K562 (cell line): Measurements from ENCODE around the gene PMEPA1. TPM values are rescaled to one million over a fixed set of nuclear protein-coding genes. Genes with fewer than 3 reads are reported as not detected.

Source experiments
- KLF1 ChIP-seq: fragments of 450-650 bp; IDR thresholded peaks from 2 replicates; pipeline ENCODE4 v1.6.1; 2016; ENCODE audit warnings: missing genetic modification characterization, missing compliant biosample characterization
- KLF10 ChIP-seq: fragments of 250-450 bp; sonication (Bioruptor Pico); IDR thresholded peaks from 2 replicates; pipeline ENCODE4 v1.6.1; 2021; ENCODE audit warnings: matching md5 sums
- SMAD2 ChIP-seq: fragments of 150-350 bp; IDR thresholded peaks from 2 replicates; pipeline ENCODE4 v1.6.1; 2014; ENCODE audit warnings: low read depth, mild to moderate bottlenecking, low read length
- ZKSCAN8 ChIP-seq: fragments of 200-800 bp; sonication (Bioruptor generic); IDR thresholded peaks from 2 replicates; pipeline ENCODE4 v1.6.1; 2016; ENCODE audit warnings: missing genetic modification characterization, missing compliant biosample characterization
- polyA plus RNA-seq, 8 experiments: library from polyadenylated mRNA; depleted of rRNA in 4 of 8; stranded (reverse) in 5 of 8; unstranded in 3 of 8; fragments of >200 nt; fragmentation: Nextera tagmentation in 2 of 8; fragmentation: Illumina TruSeq in 1 of 8; extraction: Ambion mirVana in 2 of 8; extraction: Trizol in 1 of 8; gene quantifications; 2 replicates each; pipeline versions ENCODE4 v1.2.1 to v1.2.3, GENCODE V29; 2011 to 2014; ENCODE audit warnings: inconsistent platforms in 1 of 8, missing spikeins in 1 of 8
- total RNA-seq, 7 experiments: library from RNA; depleted of rRNA in 6 of 7; stranded (reverse); fragments of >200 nt in 6 of 7; fragmentation: Illumina TruSeq in 2 of 7; extraction: Trizol in 2 of 7; gene quantifications; 2 replicates each; pipeline versions ENCODE4 v1.2.1 to v1.2.3, GENCODE V29; 2011 to 2021; ENCODE audit warnings: low replicate concordance in 1 of 7
- TF ChIP-seq, protein P1 (sequence below), 2 experiments: fragments of 450-650 bp; IDR thresholded peaks; 2 replicates each; pipeline ENCODE4 v1.6.1; 2016; ENCODE audit warnings: mild to moderate bottlenecking in 2 of 2, borderline replicate concordance in 1 of 2, low read depth in 1 of 2, moderate library complexity in 1 of 2
- TF ChIP-seq, protein P2 (sequence below): sonication (generic); formaldehyde crosslinking; IDR thresholded peaks from 2 replicates; pipeline ENCODE4 v1.8.1; 2022; ENCODE audit warnings: missing genetic modification reagents

The PMEPA1 gene
- total and polyA plus RNA-seq, 9 of the 15 experiments (the other 6 are each of a cell fraction or from before 2014, with no cell fraction given) = 0.16 TPM; not detected in 8

DNA sequence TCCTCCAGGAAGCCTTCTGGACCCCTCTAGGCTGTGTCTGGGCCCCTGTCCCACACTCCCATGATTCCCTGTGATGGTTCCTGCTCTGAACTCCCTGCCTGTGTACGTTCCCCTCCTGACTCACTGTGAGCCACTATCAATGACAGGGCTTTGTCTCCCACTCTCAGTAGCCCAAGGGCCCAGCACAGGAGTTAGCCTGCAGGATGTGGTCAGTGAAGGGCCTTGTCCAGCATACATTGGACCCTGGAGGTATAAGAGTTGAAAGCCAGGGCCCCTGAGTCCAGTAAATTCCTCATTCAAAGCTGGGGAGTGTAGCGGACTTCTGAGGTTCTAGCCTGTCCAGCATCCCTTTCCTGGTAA, 108.6 kb downstream of the PMEPA1 start (continued):
- TF ChIP-seq, protein P1, sequence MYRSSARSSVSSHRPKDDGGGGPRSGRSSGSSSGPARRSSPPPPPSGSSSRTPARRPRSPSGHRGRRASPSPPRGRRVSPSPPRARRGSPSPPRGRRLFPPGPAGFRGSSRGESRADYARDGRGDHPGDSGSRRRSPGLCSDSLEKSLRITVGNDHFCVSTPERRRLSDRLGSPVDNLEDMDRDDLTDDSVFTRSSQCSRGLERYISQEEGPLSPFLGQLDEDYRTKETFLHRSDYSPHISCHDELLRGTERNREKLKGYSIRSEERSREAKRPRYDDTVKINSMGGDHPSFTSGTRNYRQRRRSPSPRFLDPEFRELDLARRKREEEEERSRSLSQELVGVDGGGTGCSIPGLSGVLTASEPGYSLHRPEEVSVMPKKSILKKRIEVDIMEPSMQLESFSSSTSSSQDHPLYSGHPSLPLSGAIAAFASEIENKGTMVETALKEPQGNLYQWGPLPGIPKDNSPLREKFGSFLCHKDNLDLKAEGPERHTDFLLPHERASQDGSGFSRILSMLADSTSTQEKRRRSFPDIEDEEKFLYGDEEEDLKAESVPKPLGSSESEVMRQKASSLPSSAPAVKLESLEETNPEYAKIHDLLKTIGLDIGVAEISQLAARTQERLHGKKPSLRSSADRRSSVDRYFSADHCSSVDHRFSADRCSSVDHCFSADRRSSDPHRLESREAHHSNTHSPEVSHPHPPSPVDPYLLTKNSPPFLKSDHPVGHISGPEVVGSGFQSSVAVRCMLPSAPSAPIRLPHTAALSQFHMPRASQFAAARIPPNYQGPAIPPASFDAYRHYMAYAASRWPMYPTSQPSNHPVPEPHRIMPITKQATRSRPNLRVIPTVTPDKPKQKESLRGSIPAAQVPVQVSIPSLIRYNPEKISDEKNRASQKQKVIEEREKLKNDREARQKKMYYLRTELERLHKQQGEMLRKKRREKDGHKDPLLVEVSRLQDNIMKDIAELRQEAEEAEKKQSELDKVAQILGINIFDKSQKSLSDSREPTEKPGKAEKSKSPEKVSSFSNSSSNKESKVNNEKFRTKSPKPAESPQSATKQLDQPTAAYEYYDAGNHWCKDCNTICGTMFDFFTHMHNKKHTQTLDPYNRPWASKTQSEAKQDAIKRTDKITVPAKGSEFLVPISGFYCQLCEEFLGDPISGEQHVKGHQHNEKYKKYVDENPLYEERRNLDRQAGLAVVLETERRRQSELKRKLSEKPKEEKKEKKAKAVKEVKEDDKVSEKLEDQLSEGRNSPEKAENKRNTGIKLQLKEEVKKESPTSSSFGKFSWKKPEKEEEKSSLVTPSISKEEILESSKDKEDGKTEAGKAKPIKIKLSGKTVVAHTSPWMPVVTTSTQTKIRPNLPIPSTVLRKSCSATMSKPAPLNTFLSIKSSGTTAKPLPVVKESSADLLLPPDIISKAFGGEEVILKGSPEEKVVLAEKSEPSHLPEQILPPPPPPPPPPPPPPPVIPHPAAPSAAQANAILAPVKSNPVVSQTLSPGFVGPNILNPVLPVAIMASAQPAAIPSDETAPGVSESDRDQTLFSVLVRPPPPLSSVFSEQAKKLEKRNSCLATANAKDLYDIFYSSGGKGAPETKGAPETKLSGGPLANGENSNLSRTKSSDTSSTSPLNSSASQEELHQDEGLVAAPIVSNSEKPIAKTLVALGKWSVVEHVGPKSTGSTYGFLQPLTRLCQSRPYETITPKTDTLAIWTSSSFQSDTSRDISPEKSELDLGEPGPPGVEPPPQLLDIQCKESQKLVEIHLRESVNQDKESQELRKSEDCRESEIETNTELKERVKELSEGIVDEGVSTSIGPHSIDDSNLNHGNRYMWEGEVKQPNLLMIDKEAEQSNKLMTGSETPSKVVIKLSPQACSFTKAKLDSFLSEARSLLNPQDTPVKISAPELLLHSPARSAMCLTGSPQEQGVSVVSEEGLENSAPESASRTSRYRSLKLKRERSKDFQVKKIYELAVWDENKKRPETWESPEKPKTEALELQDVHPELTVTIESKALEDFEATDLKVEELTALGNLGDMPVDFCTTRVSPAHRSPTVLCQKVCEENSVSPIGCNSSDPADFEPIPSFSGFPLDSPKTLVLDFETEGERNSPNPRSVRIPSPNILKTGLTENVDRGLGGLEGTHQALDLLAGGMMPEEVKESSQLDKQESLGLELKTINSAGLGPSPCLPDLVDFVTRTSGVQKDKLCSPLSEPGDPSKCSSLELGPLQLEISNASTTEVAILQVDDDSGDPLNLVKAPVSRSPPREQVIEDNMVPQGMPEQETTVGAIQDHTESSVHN (IDR thresholded peaks at IDR 0.05; ENCODE audit: borderline replicate concordance in 1 of 2, low read depth in 1 of 2) = no peak
- TF ChIP-seq SMAD2 (no peak), KLF10 (CRISPR knock-in tag) (no peak), ZKSCAN8 (no peak), KLF1 (tag) (no peak)
- TF ChIP-seq, protein P2, sequence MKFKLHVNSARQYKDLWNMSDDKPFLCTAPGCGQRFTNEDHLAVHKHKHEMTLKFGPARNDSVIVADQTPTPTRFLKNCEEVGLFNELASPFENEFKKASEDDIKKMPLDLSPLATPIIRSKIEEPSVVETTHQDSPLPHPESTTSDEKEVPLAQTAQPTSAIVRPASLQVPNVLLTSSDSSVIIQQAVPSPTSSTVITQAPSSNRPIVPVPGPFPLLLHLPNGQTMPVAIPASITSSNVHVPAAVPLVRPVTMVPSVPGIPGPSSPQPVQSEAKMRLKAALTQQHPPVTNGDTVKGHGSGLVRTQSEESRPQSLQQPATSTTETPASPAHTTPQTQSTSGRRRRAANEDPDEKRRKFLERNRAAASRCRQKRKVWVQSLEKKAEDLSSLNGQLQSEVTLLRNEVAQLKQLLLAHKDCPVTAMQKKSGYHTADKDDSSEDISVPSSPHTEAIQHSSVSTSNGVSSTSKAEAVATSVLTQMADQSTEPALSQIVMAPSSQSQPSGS (CRISPR knock-in tag) = no peak
